ENCODE measurements around the gene SH3BP4.

The SH3BP4 gene

DNA sequence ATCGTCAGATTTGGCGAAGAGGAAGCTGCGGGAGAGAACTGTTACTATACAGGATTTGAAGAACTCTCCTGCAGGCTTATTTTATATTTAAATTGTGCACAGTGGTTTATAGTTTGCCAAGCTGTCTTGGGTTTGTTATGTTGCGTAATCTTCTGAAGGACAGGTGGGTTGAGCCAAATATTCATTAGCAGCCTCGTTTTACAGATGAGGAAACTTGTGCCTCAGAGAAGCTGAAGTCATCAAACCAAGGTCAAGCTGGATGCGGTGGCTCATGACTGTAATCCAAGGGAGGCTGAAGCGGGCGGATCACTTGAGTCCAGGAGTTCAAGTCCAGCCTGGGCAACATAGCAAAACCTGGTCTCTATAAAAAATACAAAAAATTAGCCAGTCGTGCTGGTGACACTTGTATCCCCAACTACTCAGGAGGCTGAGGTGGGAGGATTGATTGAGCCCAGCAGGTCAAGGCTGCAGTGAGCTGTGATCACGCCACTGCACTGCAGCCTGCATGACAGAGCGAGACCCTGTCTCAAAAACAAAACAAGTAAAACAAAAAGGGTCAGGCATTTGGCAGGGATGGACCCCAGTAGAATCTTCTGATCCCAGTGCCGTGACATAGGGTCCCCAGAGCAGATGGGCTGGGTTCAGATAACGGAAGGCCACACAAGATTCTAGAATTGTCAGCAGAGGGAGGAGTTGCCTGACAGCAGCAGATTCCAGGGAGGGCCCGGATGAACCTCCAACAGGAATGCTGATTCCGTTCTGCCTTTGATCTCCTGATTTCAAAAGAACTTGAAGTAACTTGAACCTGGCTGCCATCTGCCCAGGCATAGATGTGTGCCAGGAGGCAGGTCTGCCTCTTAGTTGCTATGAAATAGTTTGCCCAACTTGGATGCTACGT, 50.6 kb downstream of the SH3BP4 start:
- Mint-ChIP-seq H3K27me3 (no peaks in the 10 kb centered on the region), H3K4me1 (ENCODE audit: low read depth) (no peaks in the 10 kb centered on the region), H3K36me3 (no peaks in the 10 kb centered on the region), H3K4me3 (no peak overlapping the region), H3K9me3 (ENCODE audit: low read depth) (no peaks in the 10 kb centered on the region), H3K27ac (no peak overlapping the region)

DNA sequence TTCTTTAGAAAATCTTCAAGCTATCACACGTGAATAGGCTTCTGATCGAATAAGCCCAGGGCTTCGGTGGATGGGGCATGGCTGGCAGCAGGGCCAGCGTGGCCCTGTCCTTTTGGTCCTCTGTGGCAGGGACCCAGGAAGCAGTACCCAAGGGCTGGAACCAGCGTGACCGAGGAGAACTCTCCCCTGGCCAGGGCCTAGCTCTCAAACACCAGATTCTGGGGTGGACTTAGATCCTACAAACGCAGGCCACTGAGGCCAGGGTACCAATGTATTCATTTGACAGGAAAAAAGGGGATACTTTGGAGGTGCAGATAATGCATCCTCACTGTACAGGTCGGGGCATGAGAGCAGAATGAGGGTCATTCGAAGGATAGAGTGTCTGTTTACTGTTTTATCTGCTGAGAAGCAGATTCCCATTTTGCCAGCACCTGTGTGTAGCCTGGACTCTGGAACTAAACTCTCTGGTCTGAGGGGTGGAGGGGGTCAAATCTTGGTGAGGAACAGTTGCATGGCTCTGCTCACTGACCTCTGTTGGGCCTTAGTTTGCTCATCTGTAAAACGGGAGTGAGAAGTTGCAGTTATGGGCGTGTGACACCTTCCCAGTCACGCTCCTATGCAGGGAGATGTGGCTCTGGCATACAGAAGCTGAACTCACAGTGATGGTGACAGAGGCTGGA, 51.4 kb downstream of the SH3BP4 start:
- H3K4me1 Mint-ChIP-seq (ENCODE audit: low read depth) = no peaks in the 10 kb centered on the region
- no peaks in the 10 kb centered on the region for H3K9me3 Mint-ChIP-seq (ENCODE audit: low read depth)
- no peak overlapping the region for H3K4me3 Mint-ChIP-seq
- no peaks in the 10 kb centered on the region for H3K27me3 Mint-ChIP-seq
- H3K36me3 Mint-ChIP-seq = no peaks in the 10 kb centered on the region
- H3K27ac Mint-ChIP-seq = no peak overlapping the region

DNA sequence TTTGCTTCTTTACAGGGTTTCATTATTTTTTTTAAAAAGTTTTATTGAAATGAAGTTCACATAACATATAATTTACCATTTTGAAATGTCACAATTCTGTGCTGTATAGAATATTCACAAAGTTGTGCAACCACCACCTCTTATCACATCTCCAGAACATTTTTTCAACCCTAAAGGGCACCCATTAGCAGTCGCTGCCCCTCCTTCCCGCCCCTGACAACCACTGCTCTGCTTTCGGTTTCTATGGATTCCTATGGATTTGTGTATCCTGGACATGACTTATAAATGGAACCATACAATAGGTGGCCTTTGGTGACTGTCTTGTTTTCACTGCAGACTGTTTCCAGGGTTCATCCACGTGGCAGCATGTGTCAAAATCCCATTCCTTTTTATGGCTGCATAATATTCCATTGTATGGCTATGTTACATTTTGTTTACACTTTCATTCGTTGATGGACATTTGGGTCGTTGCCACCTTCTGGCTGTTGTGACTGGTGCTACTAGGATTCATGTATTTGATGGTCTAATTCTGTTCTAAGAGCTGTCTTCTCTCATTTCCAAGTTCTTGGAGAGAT, 52.6 kb downstream of the SH3BP4 start:
- Mint-ChIP-seq H3K9me3 (ENCODE audit: low read depth) (no peaks in the 10 kb centered on the region), H3K4me1 (ENCODE audit: low read depth) (no peaks in the 10 kb centered on the region), H3K4me3 (no peak overlapping the region), H3K27ac (no peak overlapping the region), H3K27me3 (no peaks in the 10 kb centered on the region), H3K36me3 (no peaks in the 10 kb centered on the region)

DNA sequence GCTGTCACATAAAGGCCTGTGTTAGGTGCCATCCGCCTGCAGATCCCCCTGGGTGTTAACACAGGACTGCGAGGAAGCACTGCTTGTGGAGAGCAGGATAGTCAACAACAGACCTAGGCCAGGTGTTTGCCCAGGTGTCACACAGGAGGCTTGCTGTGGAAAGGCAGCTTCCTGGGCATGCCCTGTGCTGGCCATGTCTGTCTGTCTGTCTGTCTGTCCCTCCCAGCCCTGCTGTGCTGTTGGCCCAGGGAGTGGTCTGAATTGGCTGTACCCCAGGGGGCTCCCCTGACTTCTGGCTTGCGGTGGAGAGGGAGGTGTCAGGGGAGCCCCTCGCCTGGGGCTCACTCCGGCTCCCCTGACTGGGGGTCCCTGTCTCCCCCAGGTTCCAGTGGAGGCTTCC, 53.2 kb downstream of the SH3BP4 start:
- Mint-ChIP-seq H3K4me3 (no peak overlapping the region), H3K4me1 (ENCODE audit: low read depth) (no peaks in the 10 kb centered on the region), H3K9me3 (ENCODE audit: low read depth) (no peaks in the 10 kb centered on the region), H3K36me3 (no peaks in the 10 kb centered on the region), H3K27ac (no peak overlapping the region), H3K27me3 (no peaks in the 10 kb centered on the region)

GRCh38 chr2:235005603-235006259, 53.9 kb downstream of the SH3BP4 start:
- H3K36me3 Mint-ChIP-seq = no peaks in the 10 kb centered on the region

DNA sequence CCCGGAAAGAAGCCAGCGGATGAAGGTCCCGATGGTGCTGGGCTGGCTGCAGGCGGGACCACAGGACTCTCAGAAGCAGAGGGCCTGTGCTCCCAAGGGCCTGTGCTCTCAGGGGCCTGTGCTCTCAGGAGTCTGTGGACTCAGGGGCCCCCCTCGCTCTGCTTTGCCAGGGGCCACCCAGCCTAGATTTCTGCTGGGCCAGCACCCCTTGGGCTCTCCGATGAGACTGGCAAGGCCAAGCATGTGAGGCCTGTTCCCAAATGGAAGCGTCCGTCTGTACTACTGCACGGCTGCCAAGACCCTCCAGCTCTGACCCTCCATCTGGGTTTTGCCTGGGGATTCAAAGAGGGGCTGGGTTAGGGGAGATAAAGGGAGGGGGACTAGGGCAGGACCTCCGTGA, 54.6 kb downstream of the SH3BP4 start:
- Mint-ChIP-seq H3K9me3 (ENCODE audit: low read depth) (no peaks in the 10 kb centered on the region), H3K27ac (no peak overlapping the region), H3K36me3 (no peaks in the 10 kb centered on the region), H3K4me3 (no peak overlapping the region), H3K4me1 (ENCODE audit: low read depth) (no peaks in the 10 kb centered on the region), H3K27me3 (no peaks in the 10 kb centered on the region)

More at GRCh38 chr2:235005603-235006259, 53.9 kb downstream of the SH3BP4 start:
- H3K27me3 Mint-ChIP-seq = no peaks in the 10 kb centered on the region
- no peaks in the 10 kb centered on the region for H3K4me1 Mint-ChIP-seq (ENCODE audit: low read depth)
- no peak overlapping the region for H3K4me3 Mint-ChIP-seq
- H3K27ac Mint-ChIP-seq = no peak overlapping the region
- no peaks in the 10 kb centered on the region for H3K9me3 Mint-ChIP-seq (ENCODE audit: low read depth)

- Mint-ChIP-seq H3K4me1 (ENCODE audit: low read depth) (no peaks in the 10 kb centered on the region), H3K27me3 (no peaks in the 10 kb centered on the region), H3K9me3 (ENCODE audit: low read depth) (no peaks in the 10 kb centered on the region), H3K36me3 (no peaks in the 10 kb centered on the region), H3K4me3 (no peak overlapping the region), H3K27ac (no peak overlapping the region)
These were observed 55.2 kb downstream of the SH3BP4 start for GRCh38 chr2:235006986-235007385.

DNA sequence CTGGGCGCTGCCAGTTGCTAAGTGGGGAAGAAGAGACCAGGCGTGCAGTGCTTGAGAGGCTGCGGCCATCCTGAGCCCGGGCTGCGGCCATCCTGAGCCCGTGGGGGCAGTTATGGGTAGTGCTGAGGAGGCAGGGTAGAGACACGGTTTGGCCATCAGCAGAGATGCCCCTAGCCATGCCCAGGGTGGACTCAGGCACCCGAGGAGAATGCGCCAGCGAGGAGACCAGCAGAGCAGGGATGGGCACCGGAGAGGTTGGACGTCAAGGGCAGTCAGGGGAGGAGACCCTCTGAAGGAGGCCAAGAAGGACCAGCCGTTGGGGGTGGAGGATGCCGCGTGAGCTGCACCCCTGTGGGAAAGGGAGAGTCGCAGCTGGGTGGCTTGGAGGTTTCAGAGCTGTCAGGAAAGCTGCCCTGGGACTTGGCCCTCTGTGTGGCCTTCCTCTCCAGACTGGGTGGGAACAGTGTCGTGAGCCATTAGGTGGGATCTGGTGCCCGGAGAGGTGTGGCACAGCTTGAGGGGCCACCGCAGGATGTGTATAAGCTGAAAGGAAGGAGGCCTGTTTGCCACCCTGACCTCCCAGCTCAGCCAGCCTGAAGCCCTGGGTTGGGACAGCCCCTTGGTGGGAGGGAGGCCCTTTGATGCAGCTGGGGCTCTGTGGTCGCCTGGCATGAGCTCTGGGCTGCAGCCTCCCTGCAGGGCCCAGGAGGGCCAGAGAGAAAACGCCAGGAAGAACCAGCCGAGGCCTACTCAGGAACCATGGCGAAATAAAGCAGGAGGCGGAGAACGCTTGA, 56.0 kb downstream of the SH3BP4 start:
- Mint-ChIP-seq H3K36me3 (no peaks in the 10 kb centered on the region), H3K4me1 (ENCODE audit: low read depth) (no peaks in the 10 kb centered on the region), H3K9me3 (ENCODE audit: low read depth) (no peaks in the 10 kb centered on the region), H3K27ac (no peak overlapping the region), H3K4me3 (no peak overlapping the region), H3K27me3 (no peaks in the 10 kb centered on the region)

DNA sequence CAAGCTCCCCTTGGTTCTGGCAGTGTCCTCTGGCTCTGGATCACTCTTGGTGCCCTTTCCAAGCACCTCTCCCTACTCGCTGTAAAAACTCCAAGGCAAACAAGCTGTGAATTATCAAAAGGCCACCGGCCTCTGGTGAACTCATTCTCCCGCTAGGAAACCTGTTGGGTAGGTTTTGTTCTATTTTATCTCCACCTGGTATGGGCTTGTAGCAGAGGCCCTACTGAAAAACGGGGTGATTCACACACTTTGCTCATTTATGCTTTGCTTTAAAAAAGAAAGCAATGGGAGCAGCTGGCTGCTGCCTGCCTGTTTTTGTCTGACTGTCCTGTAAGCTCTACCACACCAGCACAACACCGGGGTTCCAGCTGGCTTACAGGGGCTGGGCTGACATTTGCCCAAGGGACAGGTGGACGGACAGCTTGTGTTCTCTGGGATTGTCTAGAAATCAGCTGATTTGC, 56.8 kb downstream of the SH3BP4 start:
- no peak overlapping the region for H3K27ac Mint-ChIP-seq
- H3K36me3 Mint-ChIP-seq = no peaks in the 10 kb centered on the region
- no peaks in the 10 kb centered on the region for H3K9me3 Mint-ChIP-seq (ENCODE audit: low read depth)

DNA sequence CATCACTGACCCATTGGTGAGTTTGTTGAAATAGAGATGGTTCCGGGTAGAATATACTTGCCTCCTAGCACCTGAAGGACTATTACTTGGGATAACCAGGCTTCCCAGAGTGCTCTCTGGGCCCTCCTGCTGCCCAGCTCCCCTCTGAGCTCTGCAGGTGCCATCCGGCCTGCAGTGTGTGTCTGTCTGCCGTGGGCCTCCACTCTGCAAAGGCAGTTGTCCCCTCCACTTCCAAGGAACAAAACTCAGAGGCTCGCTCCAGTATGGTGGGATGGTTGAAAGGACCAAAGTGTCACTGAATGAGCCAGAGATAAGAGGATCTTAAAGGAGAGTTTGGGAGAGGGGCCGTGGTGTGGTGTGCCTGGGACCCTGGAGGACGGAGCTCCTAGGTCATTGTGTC, 57.3 kb downstream of the SH3BP4 start:
- H3K27me3 Mint-ChIP-seq = no peaks in the 10 kb centered on the region
- H3K36me3 Mint-ChIP-seq = no peaks in the 10 kb centered on the region
- H3K27ac Mint-ChIP-seq = no peak overlapping the region
- H3K9me3 Mint-ChIP-seq (ENCODE audit: low read depth) = no peaks in the 10 kb centered on the region
- H3K4me1 Mint-ChIP-seq (ENCODE audit: low read depth) = no peaks in the 10 kb centered on the region
- no peak overlapping the region for H3K4me3 Mint-ChIP-seq

More for the DNA sequence above, 56.8 kb downstream of the SH3BP4 start:
- no peaks in the 10 kb centered on the region for H3K27me3 Mint-ChIP-seq
- H3K4me3 Mint-ChIP-seq = no peak overlapping the region
- no peaks in the 10 kb centered on the region for H3K4me1 Mint-ChIP-seq (ENCODE audit: low read depth)

GRCh38 chr2:235010117-235010714, 58.4 kb downstream of the SH3BP4 start:
- Mint-ChIP-seq H3K27ac (no peak overlapping the region), H3K4me1 (ENCODE audit: low read depth) (no peaks in the 10 kb centered on the region), H3K9me3 (ENCODE audit: low read depth) (no peaks in the 10 kb centered on the region), H3K27me3 (no peaks in the 10 kb centered on the region), H3K36me3 (no peaks in the 10 kb centered on the region), H3K4me3 (no peak overlapping the region)

DNA sequence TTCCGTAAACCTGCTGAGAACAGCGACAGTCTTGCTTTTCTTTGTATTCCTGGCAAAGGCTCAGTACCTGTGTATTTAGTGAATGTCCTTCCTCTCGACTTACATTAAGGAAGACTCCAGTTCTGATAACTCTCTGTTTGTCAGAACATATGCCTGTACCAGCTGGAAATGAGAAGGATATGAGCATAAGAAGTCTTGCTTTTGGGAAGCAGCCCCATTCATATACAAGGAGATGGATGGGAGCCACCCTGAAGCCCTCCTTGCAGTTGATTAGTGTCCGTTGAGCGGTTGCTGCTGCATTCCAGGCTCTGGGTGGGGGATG, 59.8 kb downstream of the SH3BP4 start:
- peaks cover 1% of the 10 kb centered on the region for H3K27me3 Mint-ChIP-seq
- no peaks in the 10 kb centered on the region for H3K9me3 Mint-ChIP-seq (ENCODE audit: low read depth)
- no peak overlapping the region for H3K4me3 Mint-ChIP-seq
- H3K27ac Mint-ChIP-seq = no peak overlapping the region
- H3K36me3 Mint-ChIP-seq = no peaks in the 10 kb centered on the region
- no peaks in the 10 kb centered on the region for H3K4me1 Mint-ChIP-seq (ENCODE audit: low read depth)

DNA sequence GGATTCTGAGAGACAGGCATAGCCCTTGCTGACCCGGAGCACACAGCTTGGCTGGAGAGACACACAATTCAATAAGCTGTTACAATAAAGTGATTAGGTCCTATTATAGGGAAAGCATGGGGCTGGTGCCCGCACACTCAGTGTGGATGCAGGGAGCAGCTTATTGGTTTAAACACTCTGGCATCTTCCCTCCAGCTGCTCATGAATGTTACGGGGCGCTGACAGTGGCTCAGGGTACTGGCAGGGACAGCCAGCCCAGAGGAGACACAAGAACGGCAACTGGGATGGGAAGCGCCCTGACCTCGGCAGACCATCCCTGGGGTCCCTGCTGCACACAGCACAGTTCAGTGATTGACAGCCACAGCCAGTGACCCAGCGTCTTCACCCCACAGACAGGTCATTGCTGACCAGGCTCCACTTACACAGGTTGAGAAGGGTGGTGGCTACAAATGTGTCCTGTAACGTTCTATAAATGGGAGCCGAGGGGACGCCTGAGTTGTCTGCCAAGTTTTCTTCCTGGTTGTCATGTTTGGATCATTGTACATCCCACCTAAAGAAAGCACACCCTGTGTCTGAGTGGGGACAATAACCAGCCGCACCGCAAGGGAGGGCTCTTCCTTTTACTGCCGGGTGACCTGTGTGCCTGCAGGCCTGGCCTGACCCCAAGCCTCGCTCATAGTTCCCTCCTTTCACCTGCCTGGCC, 60.3 kb downstream of the SH3BP4 start:
- Mint-ChIP-seq H3K27me3 (peaks cover 1% of the 10 kb centered on the region), H3K27ac (no peak overlapping the region), H3K36me3 (no peaks in the 10 kb centered on the region), H3K4me1 (ENCODE audit: low read depth) (no peaks in the 10 kb centered on the region), H3K9me3 (ENCODE audit: low read depth) (no peaks in the 10 kb centered on the region), H3K4me3 (no peak overlapping the region)

DNA sequence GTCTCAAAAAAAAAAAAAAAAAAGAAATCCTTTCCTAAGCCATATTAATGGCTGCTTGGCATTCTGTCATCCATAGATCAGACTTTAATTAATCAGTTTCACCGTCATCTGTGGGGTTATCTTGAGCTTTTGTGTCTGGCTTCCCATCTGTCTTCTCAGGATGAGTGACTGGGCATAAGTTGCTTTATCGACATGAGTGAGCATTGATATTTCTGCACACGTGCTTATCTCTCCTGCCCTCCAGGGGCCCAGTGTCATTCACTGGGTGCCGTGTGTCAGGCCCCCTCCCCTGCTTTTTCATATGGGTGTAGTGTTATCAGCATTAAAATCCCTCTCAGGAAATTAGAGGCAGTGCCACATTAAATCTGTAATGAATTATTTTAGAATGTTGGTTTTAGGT, 65.6 kb downstream of the SH3BP4 start:
- Mint-ChIP-seq H3K36me3 (no peaks in the 10 kb centered on the region), H3K4me1 (ENCODE audit: low read depth) (no peaks in the 10 kb centered on the region), H3K4me3 (no peak overlapping the region), H3K27me3 (peaks cover 1% of the 10 kb centered on the region), H3K27ac (no peak overlapping the region), H3K9me3 (ENCODE audit: low read depth) (no peaks in the 10 kb centered on the region)
